HEK293 (cell line): ENCODE measurements around the gene TRIM13.

Source experiments
- CTCF ChIA-PET: fragments of 350-600 bp; formaldehyde crosslinking; extraction: SDS; loops from one replicate; lab custom pipeline; 2021; ENCODE audit warnings: antibody characterized with exemption; lab: Yijun Ruan, JAX
- POLR2A ChIA-PET: fragments of 300-600 bp; formaldehyde crosslinking; extraction: SDS; loops from one replicate; lab custom pipeline; 2020; ENCODE audit warnings: antibody characterized with exemption, inconsistent platforms; lab: Yijun Ruan, JAX
- H3K27ac ChIP-seq: fragments of 200-500 bp; sonication (Bioruptor generic); 2 replicates; pipeline ENCODE4 v1.5.1; 2014; ENCODE audit warnings: low read depth, low read length, control low read depth, inconsistent platforms; ENCODE audit errors: extremely low read depth
- H3K36me3 ChIP-seq, 2 experiments: fragments of 200-500 bp in 1 of 2; sonication (Bioruptor generic) in 1 of 2; 1 replicate in 1 of 2; 2 replicates in 1 of 2; pipeline ENCODE4 v1.5.1; 2014 to 2017; ENCODE audit warnings: inconsistent platforms in 2 of 2, low read length in 2 of 2; ENCODE audit not compliant: control insufficient read depth in 2 of 2, insufficient read depth in 1 of 2
- H3K4me1 ChIP-seq: fragments of 200-500 bp; sonication (Bioruptor generic); 2 replicates; pipeline ENCODE4 v1.5.1; 2014; ENCODE audit warnings: mild to moderate bottlenecking, low read length, inconsistent platforms; ENCODE audit not compliant: control insufficient read depth, insufficient read depth
- H3K4me3 ChIP-seq: 2 replicates; pipeline ENCODE4 v1.5.1; 2011; ENCODE audit warnings: low read depth, mild to moderate bottlenecking, control low read depth, low read length, moderate library complexity
- H3K9me3 ChIP-seq: fragments of 200-500 bp; sonication (Bioruptor generic); 2 replicates; pipeline ENCODE4 v1.5.1; 2014; ENCODE audit warnings: low read depth, low read length, inconsistent platforms; ENCODE audit not compliant: control insufficient read depth, insufficient read depth
- AEBP2 ChIP-seq: fragments of 450-650 bp; formaldehyde crosslinking; IDR thresholded peaks from 2 replicates; pipeline ENCODE4 v1.5.1; 2016; ENCODE audit warnings: missing biosample characterization, missing genetic modification characterization, borderline replicate concordance
- CTCF ChIP-seq: fragments of 450-650 bp; formaldehyde crosslinking; IDR thresholded peaks from 2 replicates; pipeline ENCODE4 v1.5.1; 2016; ENCODE audit warnings: missing biosample characterization, missing genetic modification characterization
- GFI1B ChIP-seq: fragments of 450-650 bp; formaldehyde crosslinking; IDR thresholded peaks from 2 replicates; pipeline ENCODE4 v1.5.1; 2016; ENCODE audit warnings: missing biosample characterization, missing genetic modification characterization
- OSR2 ChIP-seq: fragments of 450-650 bp; formaldehyde crosslinking; IDR thresholded peaks from 2 replicates; pipeline ENCODE4 v1.5.1; 2016; ENCODE audit warnings: missing biosample characterization, missing genetic modification characterization
- PRDM4 ChIP-seq: fragments of 450-650 bp; formaldehyde crosslinking; IDR thresholded peaks from 2 replicates; pipeline ENCODE4 v1.5.1; 2017; ENCODE audit warnings: missing biosample characterization, missing genetic modification characterization
- SP7 ChIP-seq: fragments of 450-650 bp; formaldehyde crosslinking; IDR thresholded peaks from 2 replicates; pipeline ENCODE4 v1.5.1; 2016; ENCODE audit warnings: missing biosample characterization, missing genetic modification characterization
- YY2 ChIP-seq: fragments of 450-650 bp; formaldehyde crosslinking; IDR thresholded peaks from 2 replicates; pipeline ENCODE4 v1.5.1; 2016; ENCODE audit warnings: missing biosample characterization, missing genetic modification characterization
- ZBTB11 ChIP-seq: fragments of 450-650 bp; formaldehyde crosslinking; conservative IDR thresholded peaks from 2 replicates; pipeline ENCODE4 v1.5.1; 2016; ENCODE audit warnings: low read depth, missing biosample characterization, missing genetic modification characterization
- ZBTB48 ChIP-seq: fragments of 450-650 bp; formaldehyde crosslinking; IDR thresholded peaks from 2 replicates; pipeline ENCODE4 v1.5.1; 2016; ENCODE audit warnings: missing biosample characterization, missing genetic modification characterization
- ZNF10 ChIP-seq: fragments of 450-650 bp; formaldehyde crosslinking; IDR thresholded peaks from 2 replicates; pipeline ENCODE4 v1.5.1; 2017; ENCODE audit warnings: missing biosample characterization, missing genetic modification characterization
- ZNF174 ChIP-seq: fragments of 450-650 bp; formaldehyde crosslinking; IDR thresholded peaks from 2 replicates; pipeline ENCODE4 v1.5.0; 2017; ENCODE audit warnings: missing biosample characterization, mild to moderate bottlenecking, missing genetic modification characterization
- ZNF221 ChIP-seq: fragments of 450-650 bp; formaldehyde crosslinking; IDR thresholded peaks from 2 replicates; pipeline ENCODE4 v1.5.1; 2017; ENCODE audit warnings: missing biosample characterization, missing genetic modification characterization, borderline replicate concordance
- ZNF529 ChIP-seq: fragments of 450-650 bp; formaldehyde crosslinking; IDR thresholded peaks from 2 replicates; pipeline ENCODE4 v1.5.1; 2017; ENCODE audit warnings: missing genetic modification characterization, missing biosample characterization; ENCODE audit not compliant: insufficient replicate concordance
- ZNF585B ChIP-seq: fragments of 450-650 bp; formaldehyde crosslinking; IDR thresholded peaks from 2 replicates; pipeline ENCODE4 v1.5.1; 2016; ENCODE audit warnings: missing biosample characterization, missing genetic modification characterization
- ZNF654 ChIP-seq: fragments of 450-650 bp; formaldehyde crosslinking; IDR thresholded peaks from 2 replicates; pipeline ENCODE4 v1.5.1; 2016; ENCODE audit warnings: low read depth, missing biosample characterization, missing genetic modification characterization
- ZNF658 ChIP-seq: fragments of 450-650 bp; formaldehyde crosslinking; IDR thresholded peaks from 2 replicates; pipeline ENCODE4; 2016; ENCODE audit warnings: missing biosample characterization, missing genetic modification characterization
- ZNF660 ChIP-seq: fragments of 450-650 bp; IDR thresholded peaks from 2 replicates; pipeline ENCODE4 v1.5.1; 2018; ENCODE audit warnings: missing biosample characterization, mild to moderate bottlenecking, missing genetic modification characterization
- ZNF670 ChIP-seq: fragments of 450-650 bp; formaldehyde crosslinking; IDR thresholded peaks from 2 replicates; pipeline ENCODE4 v1.5.1; 2016; ENCODE audit warnings: missing biosample characterization, missing genetic modification characterization, low read depth
- ZNF785 ChIP-seq: fragments of 450-650 bp; formaldehyde crosslinking; IDR thresholded peaks from 2 replicates; pipeline ENCODE4 v1.5.1; 2016; ENCODE audit warnings: missing biosample characterization, missing genetic modification characterization
- ZNF791 ChIP-seq: fragments of 450-650 bp; formaldehyde crosslinking; IDR thresholded peaks from 2 replicates; pipeline ENCODE4 v1.5.1; 2016; ENCODE audit warnings: missing biosample characterization, missing genetic modification characterization

Gene TRIM13

GRCh38 chr13:49972709-49973108 lies 24.1 kb upstream of the TRIM13 start:
- H3K27ac ChIP-seq = no peak overlapping the region
- no peaks in the 10 kb centered on the region for H3K4me1 ChIP-seq
- no peaks in the 10 kb centered on the region for H3K36me3 ChIP-seq
- POLR2A ChIA-PET = no interaction called here
- CTCF ChIA-PET = interaction anchor here (0.6 kb wide), 1 partner anchor 940 kb away, joined by 3 read pairs; no protein-coding TSS in a partner anchor
- no peak overlapping the region for H3K4me3 ChIP-seq
- TF ChIP-seq YY2 (no peak), PRDM4 (no peak), GFI1B (tag by site-specific recombination) (no peak), ZNF221 (tag by site-specific recombination) (no peak), ZNF658 (tag by site-specific recombination) (no peak), ZNF585B (tag by site-specific recombination) (no peak), ZNF529 (tag by site-specific recombination) (no peak), ZBTB48 (tag by site-specific recombination) (no peak), ZNF174 (no peak), ZNF654 (no peak), ZNF791 (tag by site-specific recombination) (no peak), ZNF660 (no peak), ZNF670 (tag by site-specific recombination) (no peak), AEBP2 (tag by site-specific recombination) (no peak), CTCF (tag by site-specific recombination) (no peak), ZBTB11 (tag by site-specific recombination) (no peak)
- TF ChIP-seq, all 188 proteins: peak for 0
- no peaks in the 10 kb centered on the region for H3K9me3 ChIP-seq

- CTCF ChIA-PET = interaction anchor here (0.6 to 1.7 kb wide), 15 partner anchors 9 to 1097 kb away, joined by 3 to 10 read pairs (median 3); partner anchors contain the start of gene TRIM13
- H3K4me1 ChIP-seq = no peaks in the 10 kb centered on the region
- TF ChIP-seq ZNF10 (tag by site-specific recombination) (no peak), SP7 (tag by site-specific recombination) (no peak), OSR2 (no peak), ZNF785 (tag by site-specific recombination) (no peak)
- H3K9me3 ChIP-seq = no peaks in the 10 kb centered on the region
- POLR2A ChIA-PET = no interaction called here
- no peaks in the 10 kb centered on the region for H3K36me3 ChIP-seq
- H3K4me3 ChIP-seq = no peak overlapping the region
- no peak overlapping the region for H3K27ac ChIP-seq
These were observed 21.0 kb upstream of the TRIM13 start for GRCh38 chr13:49975826-49976225.
